GM21360 (cell line): Measurements from ENCODE around the gene GATAD2B.
"Not testable (repeated sequence)": the region's sequence is repeated elsewhere in the genome, so short reads cannot be mapped to it uniquely, and the experiment has no call there.

Source experiments
- ATAC-seq: cut with Tn5 transposase; IDR thresholded peaks from one replicate; pipeline ENCODE4 v1.9.1; 2021; ENCODE audit warnings: mild to moderate bottlenecking, moderate library complexity; ENCODE audit not compliant: unreplicated experiment

Gene GATAD2B

DNA sequence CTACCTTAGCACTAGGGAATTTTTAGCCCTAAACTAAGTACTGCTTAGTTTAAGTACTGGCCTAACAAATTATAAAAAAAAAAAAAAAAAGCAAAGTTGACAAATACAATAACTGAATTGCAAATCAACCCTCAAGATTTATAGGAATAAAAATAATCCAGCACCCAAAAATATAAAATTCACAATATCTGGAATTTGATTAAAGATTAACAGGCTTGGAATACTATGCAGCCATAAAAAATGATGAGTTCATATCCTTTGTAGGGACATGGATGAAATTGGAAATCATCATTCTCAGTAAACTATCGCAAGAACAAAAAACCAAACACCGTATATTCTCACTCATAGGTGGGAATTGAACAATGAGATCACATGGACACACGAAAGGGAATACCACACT lies 78.4 kb downstream of the GATAD2B start:
- ATAC-seq, result not testable (repeated sequence)

DNA sequence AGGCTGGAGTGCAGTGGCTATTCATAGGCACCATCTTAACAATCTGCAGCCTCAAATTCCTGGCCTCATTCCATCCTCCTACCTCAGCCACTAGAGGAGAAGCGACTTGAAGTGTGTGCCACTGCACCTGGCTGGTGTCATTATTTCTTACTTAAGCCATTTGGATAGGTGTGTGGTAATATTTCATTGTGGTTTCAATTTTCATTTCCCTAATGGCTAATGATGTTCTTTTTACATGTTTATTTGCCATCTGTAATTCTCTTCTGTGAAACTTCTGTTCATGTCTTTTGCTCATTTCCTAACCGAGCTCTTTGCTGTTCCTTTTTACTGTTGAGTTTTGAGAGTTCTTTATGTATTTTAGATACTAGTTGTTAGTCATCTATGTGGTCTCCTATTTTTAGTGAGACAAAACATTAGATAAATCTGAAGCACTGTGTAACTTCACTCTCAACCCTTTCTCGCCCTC lies 80.7 kb downstream of the GATAD2B start:
- peak; percentile 67 for ATAC-seq

DNA sequence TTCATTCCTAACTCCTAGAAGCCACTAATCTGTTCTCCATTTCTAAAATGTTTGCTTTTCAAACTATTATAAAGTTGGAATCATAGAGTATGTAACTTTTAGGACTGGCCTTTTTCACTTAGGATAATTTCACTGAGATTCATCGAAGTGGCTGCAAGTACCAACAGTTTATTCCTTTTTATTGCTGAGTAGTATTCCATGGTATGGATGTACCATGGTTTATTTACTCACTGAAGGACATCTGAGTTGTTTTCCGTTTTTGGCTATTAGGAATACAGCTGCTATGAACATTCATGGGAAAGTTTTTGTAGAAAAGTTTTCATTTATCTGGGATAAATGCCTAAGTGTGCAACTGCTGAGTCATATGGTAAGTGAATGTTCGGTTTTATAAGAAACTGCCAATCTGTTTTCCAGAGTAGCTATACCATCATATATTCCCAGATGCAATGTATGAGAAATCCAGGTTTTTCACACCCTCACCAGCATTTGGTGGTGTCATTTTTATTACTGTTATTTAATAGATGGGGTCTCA lies 81.2 kb downstream of the GATAD2B start:
- ATAC-seq, result no peak

DNA sequence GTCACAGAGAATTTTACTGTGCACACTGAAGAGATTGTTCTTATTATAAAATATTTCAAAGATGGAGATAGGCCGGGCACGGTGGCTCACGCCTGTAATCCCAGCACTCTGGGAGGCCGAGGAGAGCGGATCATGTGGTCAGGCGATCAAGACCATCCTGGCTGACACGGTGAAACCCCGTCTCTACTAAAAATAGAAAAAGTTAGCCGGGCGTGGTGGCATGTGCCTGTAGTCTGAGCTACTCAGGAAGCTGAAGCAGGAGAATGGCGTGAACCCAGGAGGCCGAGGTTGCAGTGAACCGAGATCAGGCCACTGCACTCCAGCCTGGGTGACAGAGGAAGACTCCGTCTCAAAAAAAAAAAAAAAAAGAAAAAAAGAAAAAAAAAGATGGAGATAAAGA lies 82.0 kb downstream of the GATAD2B start:
- not testable (repeated sequence) for ATAC-seq

DNA sequence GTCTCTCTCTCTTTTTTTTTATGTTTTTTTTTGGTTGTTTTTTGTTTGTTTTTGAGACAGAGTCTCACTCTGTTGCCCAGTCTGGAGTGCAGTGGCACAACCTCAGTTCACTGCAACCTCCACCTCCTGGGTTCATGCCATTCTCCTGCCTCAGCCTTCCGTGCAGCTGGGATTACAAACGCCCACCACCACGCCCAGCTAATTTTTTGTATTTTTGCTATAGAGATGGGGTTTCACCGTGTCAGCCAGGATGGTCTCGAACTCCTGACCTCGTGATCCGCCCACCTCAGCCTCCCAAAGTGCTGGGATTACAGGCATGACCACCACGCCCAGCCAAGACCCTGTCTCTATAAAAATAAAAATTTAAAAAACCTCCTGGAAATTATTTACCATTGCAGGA lies 88.8 kb downstream of the GATAD2B start:
- not testable (repeated sequence) for ATAC-seq

DNA sequence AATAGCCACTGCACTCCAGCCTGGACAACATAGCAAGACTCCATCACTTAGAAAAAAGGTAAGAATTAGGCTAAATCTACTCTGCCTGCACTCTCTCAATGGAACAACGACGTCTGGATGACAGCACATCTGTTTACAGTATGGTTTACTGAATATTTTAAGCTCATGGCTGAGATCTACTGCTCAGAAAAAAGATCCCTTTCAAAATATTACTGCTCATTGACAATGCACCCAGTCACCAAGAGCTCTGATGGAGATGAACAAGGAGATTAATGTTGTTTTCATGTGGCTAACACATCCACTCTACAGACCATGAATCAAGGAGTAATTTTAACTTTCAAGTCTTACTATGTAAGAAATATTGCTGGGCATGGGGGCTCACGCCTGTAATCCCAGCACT lies 89.6 kb downstream of the GATAD2B start:
- ATAC-seq, result no peak

DNA sequence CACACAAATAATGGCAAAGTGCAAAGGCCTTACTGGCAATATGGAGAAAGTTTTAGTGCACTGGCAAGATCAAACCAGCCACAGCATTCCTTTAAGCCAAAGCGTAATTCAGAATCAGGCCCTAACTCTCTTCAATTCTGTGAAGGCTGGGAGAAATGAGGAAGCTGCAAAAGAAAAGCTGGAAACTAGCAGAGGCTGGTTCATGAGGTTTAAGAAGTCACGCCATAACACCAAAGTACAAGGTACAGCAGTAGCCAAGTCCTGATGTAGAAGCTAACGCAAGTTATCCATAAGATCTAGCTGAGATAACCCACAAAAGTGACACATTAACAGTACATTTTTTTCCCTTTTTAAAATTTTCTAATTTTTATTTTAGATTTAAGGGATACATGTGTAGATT lies 90.5 kb downstream of the GATAD2B start:
- ATAC-seq, result no peak

DNA sequence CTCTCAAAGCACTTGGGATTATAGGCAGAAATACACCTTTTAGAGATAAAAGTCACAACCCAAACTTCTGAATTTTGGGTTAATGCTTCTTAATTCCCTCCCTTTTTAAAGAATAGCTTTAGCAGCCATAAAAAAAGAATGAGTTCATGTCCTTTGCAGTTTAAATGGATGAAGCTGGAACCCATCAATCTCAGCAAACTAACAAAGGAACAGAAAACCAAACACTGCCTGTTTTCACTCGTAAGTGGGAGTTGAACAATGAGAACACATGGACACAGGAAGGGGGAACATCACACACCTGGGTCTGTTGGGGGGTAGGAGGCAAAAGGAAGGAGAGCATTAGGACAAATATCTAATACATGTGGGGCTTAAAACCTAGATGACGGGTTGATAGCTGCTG lies 91.7 kb downstream of the GATAD2B start:
- no peak for ATAC-seq

DNA sequence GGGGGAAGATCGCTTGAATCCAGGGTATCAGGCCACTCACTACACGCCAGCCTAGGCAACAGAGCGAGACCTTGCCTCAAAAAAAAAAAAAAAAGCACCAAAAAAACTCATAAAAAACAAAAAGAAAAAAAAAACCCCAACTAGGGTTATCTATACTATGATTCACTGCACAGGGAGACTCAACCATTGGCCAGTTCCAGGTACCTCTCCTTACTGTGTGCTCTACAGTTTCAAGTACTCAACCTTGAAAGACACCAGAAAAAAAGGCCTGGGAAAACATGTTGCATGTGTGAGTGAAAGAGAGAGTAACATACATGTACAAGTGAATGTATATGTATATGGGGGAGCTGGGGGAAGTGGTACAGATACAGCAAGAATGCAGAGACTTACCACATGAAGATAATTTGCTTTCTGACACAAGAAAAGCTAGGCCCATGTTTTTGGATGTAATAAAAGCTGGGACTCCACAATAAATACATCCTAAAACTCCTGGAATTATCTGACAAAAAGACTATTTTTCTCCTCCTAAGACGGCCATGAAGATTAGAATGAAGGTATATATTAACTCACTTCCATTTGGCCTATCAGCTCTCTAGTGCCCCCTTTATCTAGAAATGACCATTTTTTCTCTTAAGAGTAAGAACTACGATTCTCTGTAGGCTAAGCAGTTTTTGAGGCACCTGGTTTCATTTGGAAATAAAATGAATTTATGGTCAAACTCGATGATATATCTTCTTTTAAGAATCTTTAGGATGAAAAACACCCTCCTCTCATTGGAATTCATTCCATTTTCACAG lies 95.4 kb downstream of the GATAD2B start:
- no peak for ATAC-seq

DNA sequence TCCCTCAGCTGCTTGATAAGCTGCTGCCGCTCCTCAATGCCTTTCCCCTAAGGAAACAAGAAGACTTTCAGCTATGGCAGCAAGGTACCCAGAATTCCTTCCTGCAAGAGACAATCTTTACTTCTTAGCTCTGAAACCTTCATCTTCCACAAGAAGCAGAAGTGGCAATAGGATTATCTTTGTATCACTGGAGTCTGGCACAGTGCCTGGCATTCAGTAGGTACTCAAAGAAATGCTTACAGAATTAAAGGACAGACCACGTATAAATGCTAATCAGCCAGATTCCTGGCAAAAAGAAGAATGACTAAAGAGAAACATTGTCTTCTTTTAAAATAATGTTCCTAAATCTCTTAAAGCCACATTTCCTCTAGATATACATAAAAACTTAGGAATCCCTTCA lies 103.9 kb downstream of the GATAD2B start:
- ATAC-seq, result no peak

DNA sequence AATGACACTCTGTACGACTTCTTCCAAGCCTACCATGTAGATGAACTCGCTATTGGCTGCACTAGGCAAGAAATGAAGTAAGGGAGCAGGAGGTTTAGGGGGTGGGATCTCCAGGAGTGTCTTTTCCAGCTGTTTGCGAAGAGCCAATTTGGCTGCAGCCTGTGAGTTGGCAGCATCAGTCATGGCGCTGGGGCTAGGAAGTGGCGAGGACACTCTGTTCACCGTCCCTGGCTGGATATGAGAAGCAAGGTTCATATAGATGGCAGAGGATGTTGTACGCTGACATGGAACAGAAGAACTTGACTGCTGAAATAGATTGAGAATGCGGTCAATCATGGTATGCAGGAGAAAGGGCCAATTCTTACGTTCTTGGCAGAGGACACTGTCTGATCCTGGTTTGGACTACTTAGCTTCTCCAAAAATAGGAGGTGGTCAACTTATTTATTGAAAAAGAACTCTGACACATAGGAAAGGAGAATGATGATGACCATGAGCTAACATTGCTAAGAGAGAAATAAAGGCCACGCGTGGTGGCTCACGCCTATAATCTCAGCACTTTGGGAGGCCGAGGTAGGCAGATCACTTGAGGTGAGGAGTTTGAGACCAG lies 106.4 kb downstream of the GATAD2B start:
- ATAC-seq, result no peak

DNA sequence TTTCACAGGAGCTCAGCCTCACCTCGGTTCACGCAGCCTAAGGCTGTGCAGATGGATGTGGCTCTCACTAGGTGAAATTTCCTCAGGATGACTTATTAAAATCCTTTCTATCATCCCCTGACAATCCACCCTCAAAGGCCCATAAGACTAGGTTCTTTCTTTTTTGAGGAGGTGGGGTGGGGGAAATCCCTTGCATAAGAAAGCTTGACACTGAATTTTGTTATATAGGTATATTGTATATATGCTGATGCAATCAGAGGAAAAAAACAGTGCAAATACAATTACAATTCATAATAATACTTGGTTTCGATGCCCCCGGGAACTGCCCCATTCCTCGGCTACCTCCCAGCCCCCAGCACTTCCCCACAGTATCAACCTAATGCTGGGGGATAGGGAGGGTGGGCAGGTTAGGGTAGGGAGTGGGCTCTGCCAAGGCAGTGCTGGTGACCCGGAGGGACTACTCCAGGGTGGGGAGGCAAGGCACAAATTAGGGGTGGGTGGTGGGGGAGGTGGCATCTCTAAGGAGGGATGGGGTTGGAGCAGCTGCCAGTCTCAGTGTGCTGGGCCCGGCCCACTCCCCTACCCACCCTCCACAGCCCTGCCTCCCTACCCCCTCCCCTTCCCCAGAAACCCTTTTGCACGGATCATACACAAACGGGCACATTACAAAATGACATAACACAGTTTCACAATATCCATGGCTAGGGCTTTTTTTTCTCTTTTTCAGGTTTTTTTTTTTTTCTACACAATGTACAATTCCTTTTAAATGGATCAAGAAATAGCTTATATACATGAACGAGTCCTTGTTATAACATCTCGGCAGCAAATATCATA lies 116.7 kb downstream of the GATAD2B start:
- peak; percentile 14 for ATAC-seq

DNA sequence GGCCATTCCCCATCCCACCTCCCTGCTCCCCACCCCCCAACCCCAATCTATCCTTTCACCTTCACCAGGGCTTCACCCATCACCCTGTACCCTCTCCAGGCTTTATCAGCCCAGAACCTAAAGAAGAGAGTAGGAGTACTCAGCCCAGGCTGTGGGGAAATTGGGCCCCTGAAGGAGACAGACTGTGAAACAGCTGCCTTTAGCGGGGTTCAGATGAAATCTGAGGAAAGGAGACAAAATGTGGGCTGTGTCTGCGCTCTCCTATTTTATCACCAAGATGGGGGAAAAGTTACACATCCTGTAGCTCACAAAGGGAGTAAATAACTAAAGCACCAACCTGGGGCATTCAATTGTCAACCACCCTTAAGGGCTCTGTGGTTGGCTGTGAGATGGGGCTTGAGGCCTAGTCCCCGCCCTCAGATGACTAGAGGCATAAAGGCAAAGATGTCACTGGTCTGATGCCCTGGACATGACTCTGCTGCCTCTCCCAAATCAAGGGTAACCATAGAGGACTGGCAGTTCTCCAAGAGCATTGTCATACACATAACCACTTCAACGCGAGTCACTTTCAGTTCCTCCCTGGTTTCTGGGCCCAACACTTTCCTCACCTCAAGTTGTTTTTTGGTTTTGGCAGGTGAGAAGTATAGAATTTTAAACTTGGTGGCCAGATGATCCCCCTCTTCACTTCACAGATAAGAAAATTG lies 117.6 kb downstream of the GATAD2B start:
- peak; percentile 84 for ATAC-seq

DNA sequence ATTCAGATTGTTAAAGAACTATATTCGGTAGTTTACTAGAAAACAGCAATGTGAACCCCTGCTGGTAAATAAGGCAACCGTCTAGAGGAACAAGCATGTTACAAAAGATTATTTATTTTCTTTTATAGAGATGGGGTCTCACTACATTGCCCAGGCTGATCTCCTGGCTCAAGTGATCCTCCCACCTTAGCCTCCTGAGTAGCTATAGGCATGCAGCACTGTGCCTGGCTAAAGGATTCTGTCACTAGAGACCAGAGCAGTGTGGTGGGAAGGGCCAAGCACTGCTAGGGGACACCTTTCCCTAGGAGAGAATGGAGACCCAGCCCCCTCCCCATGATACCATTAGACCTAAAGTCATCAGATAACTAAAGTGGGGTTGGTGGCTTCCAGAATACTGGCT lies 118.7 kb downstream of the GATAD2B start:
- ATAC-seq, result no peak

DNA sequence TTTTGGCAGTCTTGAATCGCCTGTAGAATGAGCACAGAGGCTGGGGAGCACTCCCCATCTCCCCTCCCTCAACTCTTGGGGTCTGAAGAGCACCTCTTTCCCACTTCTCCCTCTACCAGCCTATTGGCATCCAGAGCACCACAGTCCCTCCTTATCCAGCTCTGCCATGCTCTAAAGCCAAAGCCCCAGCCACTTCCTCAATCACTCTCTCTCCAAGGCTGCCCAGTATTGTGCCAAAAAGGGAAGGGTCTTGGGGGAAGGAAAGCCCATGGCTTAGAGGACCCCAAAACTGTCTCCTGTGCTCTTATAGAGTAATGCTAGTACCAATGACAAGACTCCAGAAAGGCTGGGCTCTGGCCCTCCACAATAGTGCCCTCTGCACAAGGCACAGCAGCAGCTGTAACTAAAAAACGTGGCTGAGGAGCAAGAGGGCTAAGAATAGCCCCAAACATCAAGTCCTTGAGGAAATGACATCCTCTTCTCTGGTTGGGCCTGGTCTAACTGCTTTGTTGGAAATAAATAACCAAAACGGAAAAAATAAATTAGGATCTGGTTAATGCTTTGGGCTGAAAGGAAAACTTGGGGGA lies 119.2 kb downstream of the GATAD2B start:
- ATAC-seq, result no peak

DNA sequence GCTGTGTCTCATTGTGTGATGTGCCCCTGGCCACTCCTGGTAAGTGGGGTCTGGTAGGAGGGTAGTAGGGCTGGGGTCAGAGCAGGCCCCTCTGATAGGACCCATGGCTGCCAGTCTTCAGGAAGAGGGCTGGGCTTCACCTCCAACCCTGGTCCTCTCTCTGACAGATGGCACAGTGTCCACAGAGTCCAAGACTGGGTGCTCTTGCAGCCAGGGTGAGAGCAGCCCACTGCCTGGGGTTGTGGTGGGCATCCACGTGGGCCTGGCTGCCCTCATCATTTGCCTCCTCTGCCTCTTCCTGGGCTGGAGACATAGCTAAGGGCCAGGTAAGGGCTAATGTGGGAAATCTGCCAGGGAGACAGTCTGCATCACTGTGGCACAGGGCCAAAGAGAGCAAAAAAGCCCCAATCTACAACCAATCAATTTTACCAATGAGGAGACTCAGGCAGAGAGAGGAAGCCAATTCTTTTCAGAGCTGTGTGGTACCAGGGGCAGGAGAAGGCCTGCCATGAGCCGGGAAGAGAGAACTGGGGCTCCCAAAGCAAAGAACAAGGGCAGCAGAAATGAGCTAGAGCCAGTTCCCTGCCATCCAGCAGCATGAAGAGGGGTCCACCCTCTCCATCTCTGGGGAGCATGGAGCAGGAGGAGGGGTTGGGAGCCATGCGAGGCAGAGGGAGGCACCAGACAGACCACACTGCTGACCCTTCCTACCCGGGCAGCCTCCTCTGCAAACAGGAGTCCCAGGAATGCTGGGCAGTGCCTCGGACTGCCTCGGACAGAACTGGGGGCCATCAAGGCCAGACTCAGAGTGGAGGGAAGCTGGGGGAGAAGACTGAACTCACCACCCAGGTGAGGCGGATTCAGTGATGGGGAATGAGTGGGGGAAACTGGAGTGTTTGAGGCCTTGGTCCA lies 120.7 kb downstream of the GATAD2B start:
- no peak for ATAC-seq

DNA sequence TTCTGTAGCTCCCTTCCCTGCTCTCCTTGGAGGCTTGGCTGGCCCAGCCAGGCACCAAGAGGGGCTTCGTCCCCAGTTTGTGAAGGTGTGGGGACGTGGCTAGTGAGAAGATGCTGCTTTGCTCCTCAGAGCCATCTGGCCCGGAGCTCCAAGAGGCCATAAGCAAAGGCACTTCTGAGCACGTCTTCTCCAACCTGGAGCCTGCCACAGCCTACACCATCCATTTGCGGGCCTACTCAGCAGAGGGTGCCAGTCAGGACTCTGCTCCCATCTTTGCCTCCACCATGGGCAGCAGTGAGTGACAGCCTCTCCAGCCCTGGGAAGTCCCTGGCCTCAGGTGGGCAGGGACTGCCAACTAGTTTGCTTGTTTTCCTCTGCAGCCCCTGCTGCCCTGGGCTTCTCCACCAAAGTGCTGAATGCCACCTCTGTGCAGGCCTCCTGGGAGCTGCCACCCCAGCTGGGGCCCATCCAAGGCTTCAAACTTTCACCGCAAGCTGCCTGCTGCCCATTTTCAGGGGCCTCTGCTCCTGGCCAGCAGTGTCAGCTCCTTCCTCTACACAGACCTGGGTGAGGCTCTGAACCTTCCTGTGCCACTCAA lies 121.6 kb downstream of the GATAD2B start:
- no peak for ATAC-seq

DNA sequence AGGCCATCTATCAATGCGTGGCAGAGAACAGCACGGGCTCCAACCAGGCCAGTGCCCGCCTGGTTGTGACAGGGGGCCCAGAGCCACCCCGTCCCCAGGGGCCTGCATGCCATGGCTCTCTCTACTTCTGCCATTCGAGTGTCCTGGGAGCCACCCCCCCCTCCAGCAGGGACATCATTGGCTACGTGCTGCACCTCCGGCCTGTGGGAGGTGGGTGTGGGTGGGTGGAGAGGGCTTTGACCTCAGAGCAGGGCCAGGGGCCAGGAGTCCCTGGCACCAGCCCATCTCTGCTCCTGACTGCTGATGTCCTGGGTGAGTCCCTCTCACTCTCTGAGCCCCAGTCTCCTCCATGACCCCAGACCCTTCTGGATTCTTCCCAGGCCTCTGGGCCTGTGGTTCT lies 122.3 kb downstream of the GATAD2B start:
- ATAC-seq, result no peak
